Left kidney (tissue), 2 donors: ENCODE results near the gene PPT2. TPM values are rescaled to one million over a fixed set of nuclear protein-coding genes. Genes with fewer than 3 reads are reported as not detected.
"Not testable (repeated sequence)": the region's sequence is repeated elsewhere in the genome, so short reads cannot be mapped to it uniquely, and the experiment has no call there.

ENCODE experiments used
- DNase-seq: peaks from one replicate; pipeline ENCODE4 v3.0.0-alpha.2; 2013
- polyA plus RNA-seq: library from polyadenylated mRNA; unstranded; fragments of 120-200 nt; gene quantifications from one replicate; pipeline ENCODE4 v1.2.1, GENCODE V29; 2013; ENCODE audit not compliant: insufficient read length

Gene PPT2
- polyA plus RNA-seq, 1 donor = 40.9 TPM

DNA sequence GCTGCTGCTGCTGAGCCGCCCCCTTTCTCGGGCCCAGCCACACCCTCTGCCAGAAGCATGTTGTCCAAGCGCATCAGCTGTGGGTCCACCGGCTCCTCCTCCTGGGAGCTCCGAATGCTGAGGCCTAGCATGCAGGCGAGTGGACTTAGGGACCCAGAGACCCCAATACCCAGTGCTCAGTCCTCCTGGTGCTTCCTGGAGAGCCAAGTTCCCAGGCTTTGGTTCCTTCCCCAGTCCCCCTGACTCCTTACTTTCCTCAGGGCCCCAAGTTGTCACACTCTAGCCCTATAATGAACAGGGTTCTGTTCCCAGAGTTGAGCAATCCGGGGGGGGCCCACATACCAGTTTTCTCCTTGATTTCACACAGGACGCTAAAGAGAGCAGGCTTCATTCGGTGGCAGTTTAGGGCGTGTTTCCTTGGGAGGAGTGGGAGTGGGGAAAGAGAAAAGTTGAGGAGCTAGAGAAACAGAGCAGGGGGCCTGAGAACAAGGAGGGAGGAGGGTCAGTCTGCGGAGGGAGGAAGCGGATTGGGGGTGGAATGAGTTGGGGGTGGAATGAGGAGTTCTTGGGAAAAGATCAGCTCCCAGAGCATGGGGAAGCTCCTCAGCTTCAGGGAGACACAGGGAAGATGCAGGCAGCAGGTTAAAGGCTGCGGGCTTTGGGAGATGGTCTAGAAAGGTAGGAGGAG is 34.6 kb downstream of the PPT2 start:
- no peak for DNase-seq

DNA sequence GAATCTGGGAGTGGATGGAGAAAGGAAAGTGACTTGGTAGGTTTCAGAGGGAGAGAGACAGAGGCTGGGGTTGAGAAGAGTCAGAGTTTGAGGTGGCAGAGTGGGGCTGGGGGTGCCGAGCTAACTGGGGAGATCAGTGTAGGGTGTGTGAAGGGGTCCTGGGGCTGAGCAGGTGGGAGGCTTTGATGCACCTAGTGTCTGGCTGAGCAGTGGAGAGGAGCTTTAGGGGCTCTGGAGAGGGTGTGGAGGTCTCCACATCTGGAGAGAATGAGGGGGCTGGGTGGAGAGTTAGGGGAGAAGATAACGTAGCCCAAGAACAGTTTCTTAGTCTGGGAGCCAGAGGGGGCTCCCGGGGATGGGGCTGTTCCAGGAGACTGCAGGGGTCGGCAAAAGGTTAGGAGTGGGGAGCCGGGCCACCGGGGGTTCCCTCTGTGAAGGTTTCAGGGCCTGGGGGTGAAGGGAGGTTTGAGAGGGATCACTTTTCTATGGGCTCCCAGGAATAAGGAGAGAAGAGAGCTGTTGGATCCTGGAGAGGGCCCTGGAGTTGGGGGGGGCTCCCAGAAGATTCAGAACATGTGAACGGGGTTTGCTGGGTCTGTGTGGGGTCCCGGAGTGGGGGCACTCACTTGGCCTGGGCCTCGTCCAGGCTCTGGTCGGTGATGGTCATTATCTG is 35.3 kb downstream of the PPT2 start:
- DNase-seq = no peak

DNA sequence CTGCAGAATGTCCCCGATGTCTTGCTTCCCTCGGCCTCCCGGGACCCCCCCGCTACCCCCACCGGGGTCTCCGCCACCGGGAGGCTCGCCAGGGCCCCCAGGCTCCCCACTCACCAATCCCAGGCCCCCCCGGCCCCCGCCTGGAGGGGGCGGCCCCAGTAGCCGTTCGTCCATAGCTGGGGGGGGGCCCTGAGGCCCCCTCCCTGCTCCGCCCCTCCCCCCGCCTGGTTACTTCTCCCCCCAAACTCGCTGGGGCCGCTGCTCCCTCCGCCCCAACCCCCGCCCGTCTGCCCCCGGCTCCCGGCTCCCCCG is 35.8 kb downstream of the PPT2 start:
- no peak for DNase-seq

DNA sequence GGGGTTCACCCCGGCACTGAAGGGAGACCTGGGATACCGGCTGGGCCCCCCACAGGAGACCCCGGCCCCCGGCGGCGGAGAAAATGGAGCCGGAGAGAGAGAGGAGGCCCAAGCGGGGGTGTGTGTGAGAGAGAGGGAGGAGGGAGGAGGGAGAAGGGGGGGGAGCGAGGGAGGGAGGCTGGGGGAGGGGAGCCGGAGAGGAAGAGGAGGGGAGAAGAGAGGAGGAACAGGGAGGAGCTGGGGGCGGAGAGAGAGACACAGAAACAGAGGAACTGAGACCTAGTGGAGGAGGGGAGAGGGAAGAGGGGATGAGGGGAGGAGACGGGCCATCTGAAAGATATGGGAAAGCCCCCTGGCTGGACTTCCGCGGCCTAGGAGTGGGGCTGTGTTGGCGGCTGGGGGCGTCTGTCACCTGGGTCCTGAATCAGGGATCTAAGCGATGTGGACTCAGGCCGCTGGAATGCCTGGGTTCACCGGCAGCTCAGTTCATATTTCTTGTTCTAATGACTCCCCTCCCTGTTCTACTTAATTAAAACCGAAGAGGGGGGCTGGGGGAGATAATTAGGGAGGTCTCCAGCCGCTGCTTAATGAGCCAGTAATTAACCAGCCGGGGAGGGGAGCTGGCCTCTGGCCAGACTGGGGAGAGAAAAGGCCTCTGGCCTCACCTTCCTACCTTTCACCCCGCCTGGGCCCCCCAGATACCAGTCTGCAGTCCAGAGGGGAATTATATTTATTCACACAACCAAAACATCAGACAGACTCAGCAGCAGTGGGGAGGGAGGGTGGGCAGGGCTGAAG is 36.3 kb downstream of the PPT2 start, which contains the start of gene PBX2:
Gene PBX2, minus strand, starts transcription at position 149 of the 798 bp plus-strand sequence. CDS start 287 bp downstream, outside the sequence.
- peak; percentile 95 for DNase-seq

DNA sequence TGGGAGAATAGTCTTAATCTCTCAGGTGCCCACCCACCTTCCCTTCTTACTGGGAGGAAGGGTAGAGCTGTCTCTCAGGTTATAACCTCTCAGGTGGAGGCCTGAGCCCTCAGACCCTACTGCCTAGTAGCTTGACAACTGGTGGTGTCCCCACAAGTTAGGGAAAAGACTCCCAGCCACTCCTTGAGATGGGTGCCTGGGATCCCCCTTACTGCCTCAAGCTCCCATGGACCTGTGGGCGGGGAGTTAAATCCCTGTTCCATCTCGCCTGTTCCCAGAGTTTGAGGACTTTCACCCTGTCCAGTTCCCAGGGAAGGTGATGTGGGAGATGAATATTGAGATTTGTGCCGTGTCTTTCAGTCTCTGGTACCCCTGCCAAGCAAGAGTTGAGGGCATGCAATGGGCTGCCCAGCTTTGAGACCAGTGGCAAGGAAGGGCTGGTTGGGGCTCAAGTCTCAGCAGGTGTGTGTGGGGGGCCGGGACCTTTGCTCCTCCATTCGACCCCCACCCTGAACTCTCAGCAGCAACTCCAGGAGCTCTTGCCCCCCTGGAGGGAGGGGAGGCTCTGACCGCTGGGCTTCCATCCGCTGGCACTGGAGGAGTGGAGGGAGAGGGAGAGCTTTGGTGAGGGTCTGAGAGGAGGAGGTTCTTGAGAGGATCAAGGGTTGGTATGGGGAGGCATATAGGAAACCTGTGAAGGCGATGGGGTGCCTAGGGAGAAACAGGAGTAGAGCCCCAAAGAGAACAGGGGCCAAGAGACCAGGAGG is 37.2 kb downstream of the PPT2 start:
- no peak for DNase-seq

DNA sequence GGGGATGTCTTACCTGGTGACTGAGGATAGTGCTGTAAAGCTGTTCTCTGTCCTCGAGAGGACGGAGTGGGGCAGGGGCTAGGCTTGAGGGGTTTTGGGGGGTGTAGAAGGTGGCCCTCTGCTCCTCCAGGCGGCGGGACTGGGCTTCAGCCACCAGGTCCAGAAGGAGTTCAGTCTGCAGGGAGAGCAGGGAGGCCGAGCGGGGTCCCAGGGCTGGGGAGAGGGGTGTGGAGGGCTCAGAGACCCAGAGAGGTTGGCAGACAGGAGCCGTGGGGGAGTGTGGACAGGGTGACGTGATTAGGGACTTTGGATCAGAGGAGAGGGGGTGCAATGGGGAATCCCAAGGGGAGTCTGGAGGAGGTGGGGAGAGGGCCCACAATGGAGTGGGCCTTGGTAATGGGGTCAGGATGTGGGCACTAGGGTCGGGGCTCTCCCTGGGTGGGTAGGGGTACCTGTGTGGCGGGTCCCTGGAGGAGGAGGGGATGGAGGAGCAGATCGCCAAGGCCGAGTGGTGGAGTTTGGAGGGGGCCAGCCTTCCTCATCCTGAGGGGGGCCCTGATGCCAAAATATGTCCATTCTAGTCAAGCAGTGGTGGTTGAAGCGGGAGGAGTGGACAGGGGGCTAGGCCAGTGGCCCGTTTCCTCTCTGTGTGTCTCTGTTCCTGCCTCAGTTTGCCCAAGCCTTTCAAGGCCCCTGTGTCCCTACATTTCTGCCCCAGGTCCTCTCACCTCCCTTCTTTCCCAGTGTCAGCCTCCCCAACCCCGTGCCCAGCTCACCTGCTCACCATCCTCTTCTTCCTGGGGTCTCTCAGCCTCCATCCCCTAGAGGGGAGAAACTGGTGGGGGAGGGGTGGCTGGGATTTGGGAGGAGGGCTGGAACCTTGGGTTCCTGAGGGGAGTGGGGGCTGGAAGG is 38.0 kb downstream of the PPT2 start:
- DNase-seq = no peak

DNA sequence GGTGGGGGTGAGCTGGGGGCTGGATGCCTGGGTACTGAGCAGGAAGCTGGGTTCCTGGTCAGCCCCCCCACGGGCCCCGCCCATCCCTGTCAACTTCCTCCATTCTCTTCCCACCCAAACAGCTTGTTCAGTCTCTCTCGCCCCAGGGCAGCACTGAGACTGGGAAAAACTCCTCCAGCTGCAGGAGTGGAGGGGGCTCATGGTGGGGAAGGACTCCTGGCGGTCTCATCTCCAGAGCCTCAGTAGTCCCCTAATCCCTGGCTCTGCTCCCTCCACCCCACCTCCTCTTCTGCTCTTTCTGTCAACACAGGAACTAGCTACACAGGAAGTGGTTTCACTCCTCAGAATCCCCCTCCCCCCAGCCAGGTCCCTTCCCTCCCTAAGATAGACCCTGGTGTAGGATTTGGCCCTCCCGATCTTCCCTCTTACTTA is 38.7 kb downstream of the PPT2 start, which contains the start of gene GPSM3:
Gene GPSM3, minus strand, starts transcription at position 36 of the 432 bp plus-strand sequence. CDS start 130 bp downstream, outside the sequence.
- no peak for DNase-seq

DNA sequence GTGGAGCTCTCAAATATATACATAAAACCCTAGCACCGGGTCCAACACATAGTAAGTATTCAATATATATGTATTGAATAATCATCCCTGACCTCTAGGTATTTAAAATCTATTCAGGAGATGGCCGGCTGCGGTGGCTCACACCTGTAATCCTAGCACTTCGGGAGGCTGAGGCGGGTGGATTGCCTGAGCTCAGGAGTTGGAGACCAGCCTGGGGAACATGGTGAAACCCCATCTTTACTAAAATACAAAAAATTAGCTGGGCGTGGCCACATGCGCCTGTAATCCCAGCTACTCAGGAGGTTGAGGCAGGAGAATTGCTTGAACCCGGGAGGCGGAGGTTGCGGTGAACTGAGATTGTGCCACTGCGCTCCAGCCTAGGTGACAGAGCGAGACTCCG is 39.2 kb downstream of the PPT2 start:
- DNase-seq = not testable (repeated sequence)

DNA sequence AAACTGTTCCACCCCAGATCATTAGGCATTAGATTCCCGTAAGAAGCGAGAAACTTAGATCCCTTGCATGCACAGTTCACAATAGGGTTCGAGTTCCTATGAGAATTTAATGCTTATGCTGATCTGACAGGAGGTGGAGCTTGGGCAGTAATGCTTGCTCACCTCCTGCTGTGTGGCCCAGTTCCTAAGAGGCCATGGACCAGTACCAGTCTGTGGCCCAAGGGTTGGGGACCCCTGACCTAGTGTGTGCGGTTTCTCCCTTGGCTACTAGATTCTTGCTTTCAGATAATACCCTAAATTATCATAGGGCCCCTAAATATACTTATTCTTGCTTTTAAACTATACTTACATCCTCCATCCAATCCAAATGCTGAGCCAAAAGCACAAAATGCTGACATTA is 40.4 kb downstream of the PPT2 start:
- no peak for DNase-seq

DNA sequence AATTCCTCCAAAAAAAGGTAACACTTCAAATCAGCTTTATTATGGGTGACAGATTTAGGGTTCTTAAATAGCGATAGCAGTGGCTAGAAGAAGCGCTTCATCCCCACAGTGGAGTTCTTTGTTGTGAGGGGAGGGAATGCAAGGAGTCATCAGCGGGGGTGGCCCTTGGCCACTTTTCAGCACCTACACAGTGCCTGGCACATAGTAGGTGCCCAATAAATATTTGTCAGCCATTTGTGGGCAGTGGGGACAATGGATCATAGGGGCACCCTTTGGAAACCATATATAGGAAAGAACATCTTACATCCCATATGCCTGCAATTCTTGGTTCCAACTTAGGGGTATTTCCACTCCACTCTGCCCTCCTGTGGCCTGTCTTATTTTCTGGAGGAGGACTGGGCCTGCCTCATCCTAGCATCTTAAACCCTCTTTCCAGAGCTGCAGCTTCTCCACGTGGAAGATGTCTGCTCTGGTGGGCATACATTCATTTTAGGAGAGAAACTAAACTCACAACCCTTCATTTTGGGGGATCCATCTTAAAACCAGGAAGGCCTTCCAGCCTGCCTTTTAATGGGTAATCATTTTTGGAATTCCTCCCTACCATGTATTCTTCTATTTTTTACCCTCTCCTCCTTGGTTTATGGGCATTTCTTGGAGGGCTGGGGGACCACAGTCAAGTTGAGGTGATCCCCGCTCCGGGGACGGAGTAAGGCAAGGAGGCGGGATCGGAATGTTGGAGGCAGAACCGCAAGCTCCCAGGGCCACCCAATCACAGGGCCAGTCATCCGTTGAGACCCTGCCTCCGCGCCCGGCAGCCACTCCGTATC is 41.1 kb downstream of the PPT2 start:
- no peak for DNase-seq

DNA sequence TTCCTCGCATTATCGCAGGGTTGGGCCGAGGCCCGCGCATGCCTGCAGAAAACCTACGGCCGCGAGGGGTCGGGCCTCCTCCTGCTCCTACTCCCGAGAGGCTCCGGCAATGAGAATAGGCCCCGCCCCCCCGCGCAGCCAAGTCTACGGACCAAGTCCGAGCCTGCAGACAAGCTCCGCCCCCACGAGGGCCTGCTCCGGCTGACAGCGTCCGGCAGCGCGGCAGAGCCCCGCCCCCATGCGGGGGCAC is 41.6 kb downstream of the PPT2 start:
- peak; percentile 99 for DNase-seq

DNA sequence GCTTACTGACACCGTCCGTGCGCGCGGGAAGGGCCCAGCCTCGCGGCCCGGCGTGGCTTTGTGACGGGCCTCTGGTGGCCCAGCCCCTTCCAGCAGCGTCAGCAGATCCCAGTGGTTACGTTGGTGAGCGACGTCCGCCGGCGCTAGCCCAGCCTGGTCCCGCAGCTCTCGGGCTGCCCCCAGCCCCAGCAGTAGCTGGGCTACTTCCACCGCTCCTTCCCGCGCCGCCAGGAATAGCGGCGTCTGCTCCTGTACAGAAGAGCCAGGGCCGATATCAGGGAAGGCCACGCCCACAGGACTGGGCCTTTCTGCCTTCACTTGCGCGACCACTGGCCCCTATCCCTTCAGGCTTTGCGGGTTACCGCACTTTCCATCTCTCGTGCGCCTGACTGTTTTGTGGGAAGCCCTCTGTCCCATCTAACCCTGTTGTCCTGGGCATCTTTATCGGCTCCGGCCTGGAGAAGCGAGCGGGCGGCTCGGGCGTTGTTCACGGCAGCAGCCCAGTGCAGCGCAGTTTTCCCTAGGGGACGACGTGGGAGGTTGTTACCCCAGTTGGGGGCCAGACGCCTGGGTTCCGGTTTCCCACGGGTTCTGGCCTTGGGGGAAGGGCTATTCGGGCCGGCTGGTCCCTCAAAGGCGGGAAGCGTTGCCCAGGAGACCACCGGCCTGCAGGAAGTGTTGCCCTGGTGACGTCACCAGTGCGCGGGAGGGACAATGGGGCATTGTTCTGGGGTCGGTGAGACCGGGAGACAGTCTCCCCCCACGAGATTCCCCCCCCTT is 42.2 kb downstream of the PPT2 start:
- peak; percentile 91 for DNase-seq

DNA sequence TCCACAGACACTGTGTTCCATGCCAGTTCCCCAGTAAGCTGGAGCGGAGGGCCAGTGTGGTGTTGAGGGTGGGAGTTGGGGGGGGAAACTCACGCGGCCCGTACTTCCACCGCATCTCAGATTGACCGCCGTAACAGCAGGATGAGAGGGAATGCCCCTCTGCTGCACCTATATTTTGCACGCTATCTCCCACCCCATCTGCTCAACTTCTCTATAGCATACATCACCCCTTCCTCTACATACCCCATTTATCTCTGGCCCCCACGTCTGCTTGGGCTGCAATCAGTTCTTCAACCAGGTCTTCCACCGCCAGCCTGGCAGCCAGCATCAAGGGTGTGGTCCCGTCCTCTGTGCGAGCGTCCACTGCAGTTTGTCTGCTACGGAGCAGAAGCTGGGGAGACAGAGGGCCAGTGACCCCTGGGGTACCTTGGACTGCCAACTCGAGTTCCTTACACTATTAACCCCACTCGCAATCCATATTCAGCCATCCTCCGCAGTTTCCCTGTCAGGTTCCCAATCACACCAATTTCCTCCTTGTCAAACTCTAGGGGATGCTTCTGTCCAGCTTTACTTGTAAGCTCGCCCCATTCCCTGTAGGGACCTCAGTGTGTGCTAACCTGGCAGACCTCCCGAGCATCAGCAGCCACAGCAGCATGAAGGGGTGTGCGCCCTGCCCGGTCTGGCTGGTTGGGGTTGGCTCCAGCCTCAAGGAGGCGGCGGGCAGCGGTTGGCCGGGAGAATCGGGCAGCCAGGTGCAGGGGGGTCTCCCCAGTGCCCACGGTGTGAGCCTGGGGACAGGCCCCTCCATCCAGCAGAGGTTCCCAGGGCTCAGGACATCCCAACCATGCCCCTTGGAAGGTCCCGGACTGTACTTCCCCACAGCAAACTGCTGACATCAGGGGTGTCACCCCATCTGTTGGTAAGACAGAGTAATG is 43.0 kb downstream of the PPT2 start:
- no peak for DNase-seq

DNA sequence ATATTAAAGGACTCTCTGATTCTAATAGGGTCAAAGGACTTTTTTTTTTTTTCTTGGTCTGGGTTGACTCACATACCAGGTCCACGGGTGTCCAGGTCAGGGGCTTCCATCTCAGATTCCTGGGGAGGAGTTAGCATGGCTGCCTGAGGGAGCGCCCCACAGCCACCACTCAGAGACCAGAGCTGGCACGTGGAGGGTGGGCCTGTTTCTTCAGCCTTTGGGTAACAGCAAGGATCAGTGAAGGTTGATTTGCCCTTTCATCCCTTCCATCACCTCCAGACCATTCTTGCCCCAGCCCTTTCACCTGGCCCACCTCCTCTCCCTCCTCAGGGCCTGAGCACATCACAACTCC is 44.4 kb downstream of the PPT2 start:
- no peak for DNase-seq

DNA sequence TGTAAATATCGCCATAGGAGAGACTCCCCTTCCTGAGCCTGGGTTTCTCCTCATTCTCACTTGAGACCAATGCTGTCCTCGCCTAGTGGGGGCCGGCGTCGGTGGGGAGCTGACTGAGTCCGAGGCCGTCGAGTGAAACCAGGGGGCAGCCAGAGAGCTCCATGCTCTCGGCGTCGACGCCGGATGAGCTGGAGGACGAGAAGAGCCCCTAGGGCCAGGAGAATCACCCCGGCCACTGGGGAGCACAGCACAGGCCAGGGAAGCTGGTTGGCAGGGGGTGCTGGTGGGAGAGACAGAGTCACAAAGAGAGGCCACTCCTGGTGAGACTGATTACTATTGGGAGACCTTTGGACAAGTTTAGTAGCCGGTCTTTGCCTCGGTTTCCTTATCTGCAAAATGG is 44.9 kb downstream of the PPT2 start:
- DNase-seq = no peak

DNA sequence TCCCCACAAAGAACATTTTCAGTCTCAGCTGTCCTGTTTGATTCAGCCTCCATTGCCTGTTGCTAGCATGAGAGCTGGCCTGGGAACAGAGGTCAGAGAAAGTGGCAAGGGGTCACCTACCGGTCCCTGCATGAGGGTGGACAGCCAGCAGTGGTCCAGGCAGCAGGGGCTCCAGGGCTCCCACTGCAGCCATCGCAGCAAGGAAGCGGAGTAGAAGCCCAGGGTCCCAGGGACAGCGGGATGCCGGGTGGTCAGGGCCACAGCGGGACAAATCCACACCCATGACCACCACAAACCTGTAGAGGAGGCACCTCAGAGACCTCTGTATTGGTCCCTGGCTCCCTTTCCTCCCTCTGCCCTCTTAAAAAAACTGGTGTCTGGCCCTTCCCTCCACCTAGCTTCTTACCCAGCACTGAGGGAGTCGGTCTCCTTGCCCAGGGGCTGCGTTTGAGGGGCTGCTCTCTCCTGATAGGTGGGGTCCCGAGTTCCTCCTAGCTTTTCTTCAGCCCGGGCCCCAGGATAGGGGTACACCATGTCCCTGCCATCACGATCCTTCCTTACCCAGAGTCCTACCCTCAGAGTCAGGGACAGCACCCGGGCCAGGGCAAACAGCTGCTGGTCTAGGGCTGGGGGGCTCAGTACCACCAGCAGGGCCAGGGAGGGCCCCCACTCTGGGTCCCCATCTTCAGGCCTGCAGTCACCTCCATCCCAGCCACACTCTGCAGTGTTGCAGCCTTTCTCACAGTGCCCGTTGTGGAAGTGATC is 47.0 kb downstream of the PPT2 start:
- DNase-seq = no peak

DNA sequence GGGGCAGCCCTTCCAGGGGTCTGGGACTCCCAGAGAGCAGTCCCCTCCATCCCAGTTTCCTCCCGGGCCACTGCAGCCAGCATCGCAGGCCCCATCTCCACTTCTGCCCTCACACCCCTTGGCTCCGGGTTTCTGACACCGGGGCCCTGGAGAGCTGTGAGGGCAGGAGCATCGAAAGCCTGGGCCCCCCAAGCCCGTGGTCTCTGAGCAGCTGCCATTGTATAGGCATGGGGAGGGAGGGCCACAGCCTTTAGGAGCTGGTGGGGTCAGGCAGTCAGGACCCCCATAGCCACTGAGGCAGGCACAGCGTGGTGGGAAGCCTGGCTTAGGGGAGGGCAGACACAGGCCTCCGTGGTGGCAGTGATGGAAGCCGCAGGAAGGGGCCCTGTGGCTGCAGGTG is 48.2 kb downstream of the PPT2 start:
- no peak for DNase-seq
